Glomerular visceral epithelial cell (primary cell): ENCODE data around the gene CACNA1S.

Experiments
- DNase-seq: peaks from one replicate; pipeline ENCODE4 v3.0.0-alpha.2; 2016; ENCODE audit errors: extremely low spot score

The CACNA1S gene

DNA sequence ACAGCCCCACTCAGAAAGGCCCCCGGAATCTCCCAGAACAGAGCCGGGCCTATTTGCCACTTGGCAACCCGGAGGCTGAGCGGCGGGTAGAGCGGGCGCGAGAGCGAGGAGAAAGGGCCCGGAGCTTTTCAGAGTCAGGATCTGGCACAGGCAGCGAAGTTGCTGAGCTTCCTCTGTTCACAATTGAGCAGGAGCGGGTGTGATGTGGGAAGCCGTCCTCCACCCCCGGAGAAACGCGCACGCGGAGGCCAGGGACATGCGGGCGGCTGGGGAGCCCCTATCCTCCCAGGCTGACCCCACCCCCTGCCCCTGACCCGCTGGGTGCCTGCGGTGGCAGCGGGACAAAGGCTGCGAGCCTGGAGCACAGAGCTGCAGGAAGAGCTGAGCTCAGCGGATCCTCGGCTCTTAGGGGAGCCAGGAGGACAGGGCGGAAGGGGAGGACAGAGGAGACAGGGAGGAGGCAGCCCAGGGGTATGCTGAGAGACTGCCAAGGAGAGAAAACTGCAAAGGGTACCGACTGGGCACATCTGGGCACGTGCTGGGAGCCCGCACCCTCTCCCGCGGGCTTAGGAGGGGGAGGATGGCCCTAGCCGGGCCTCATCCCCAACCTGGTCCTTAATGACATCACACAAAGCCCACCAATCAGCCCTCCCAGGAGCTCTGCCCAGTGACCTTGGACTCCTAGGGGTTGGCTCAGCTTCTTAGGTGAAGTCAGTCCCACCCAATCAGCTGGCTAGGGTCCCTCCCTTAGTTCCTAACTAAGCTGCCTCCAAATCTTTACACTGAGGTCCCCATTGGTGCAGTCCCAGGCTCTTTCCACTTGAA lies 98.0 kb downstream of the CACNA1S start:
- DNase-seq = no peak

DNA sequence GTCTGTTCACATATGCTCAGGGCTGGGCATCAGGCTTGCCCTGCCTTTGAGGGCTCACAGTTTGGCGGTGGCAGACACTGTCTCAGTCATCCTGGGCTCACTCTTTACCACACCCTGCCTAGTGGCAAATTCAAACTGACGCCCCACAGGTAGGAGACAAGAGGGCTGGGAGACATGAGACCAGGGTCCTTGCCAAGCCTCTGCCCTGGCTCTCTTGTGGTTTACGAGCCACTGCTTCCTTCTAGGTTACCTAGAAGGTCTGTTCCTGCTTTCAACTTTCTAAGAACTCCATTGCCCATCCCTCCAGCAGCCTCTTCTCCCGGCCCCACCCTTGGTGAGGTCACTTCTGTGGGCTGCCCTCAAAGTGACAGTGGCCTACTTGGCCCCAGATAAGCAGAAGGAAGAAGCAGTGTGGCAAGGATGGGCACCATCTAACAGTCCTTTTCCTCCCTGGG lies 99.2 kb downstream of the CACNA1S start:
- no peak for DNase-seq

DNA sequence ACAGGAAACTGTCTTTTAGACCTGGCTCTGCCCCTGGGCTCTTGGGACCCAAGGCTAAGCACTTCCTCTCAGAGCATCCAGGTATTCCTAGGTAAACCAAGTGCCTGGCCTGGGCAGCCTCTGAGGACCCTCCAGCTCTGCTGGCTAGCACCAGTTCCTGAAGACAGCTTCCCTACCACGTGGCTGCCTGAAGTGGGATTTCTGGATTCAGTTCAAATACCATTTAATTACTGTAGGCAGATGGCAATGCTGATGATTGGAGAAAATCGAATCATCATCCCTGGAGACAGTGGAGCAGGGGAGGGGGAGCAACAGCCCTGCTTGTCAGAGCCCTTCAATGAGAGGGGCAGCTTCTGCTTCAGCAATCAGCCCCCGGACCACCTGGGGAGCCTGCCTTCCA lies 100.6 kb downstream of the CACNA1S start:
- DNase-seq = no peak

- no peak for DNase-seq
Observed at GRCh38 chr1:201009962-201010645, 102.1 kb downstream of the CACNA1S start.

GRCh38 chr1:201008666-201009360 lies 103.4 kb downstream of the CACNA1S start:
- no peak for DNase-seq

DNA sequence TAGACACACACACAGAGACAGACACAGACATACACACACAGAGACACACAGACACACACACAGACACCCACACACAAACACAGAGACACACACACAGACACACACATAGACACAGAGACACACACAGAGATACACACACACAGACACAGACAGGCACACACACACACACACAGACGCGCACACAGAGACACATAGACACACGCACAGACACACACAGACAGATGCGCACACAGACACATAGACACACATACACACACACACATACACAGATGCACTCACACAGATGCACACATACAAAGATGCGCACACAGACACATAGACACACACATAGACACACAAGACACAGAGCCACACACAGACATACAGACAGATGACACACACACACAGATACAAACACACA lies 104.7 kb downstream of the CACNA1S start:
- no peak for DNase-seq

DNA sequence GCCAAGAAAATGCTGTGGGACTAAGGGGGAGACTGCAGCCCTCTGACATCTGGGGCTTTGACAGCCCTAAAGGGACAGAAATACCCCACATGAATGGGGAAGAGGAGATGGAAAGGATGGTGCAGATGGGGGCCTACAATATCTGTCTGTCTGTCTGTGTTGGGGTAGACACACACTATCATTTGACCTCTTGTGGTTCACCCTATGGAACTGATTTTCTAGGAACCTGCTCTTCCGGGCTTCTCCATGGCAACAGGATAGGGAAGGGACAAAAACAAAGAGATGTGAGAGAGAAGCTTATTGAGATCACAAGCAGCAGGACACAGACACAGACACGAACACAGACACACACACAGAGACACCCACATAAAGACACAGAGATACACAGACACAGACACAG lies 105.8 kb downstream of the CACNA1S start:
- no peak for DNase-seq

GRCh38 chr1:201004732-201005131 lies 107.5 kb downstream of the CACNA1S start:
- DNase-seq = no peak

- no peak for DNase-seq
Observed at GRCh38 chr1:201004154-201004553, 108.1 kb downstream of the CACNA1S start.

GRCh38 chr1:201002510-201002909 lies 109.7 kb downstream of the CACNA1S start:
- no peak for DNase-seq

DNA sequence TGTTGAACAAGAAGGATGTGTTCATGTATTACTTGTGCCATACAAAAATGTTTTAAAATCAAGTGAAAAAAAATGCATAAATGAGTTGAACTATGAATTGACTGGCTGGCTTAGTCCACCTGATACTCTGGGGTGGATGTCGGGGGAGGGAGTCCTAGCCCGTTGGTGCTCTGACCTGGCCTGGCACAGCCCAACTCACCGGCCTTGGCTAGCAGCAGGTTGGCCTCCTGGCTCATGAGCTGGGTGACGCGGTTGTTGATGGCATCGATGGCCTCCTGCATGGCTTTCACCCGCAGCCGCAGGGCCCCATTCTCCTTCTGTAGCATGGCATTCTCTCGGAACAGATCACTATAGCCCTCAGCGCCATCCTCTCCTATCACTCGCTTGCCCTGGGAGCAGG lies 110.3 kb downstream of the CACNA1S start:
- no peak for DNase-seq

DNA sequence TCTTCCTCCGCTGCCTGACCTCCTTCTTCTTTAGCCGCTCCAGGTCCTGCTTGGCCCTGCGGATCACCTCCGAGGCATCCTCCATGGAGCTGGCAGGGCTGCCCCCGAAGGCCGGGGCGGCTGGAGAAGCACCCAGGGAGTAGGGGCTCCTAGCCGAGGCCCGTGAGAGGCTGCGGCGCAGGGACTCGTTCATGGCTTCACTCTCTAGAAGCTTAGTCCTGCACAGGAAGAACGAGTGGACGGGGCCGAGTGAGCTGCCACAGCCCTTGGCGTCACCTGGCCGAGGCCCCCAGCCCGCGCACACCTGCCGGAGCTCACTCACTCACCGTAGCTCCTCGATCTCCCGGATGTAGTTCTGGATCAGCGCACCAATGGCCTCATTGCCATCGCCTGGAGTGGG lies 111.8 kb downstream of the CACNA1S start:
- DNase-seq = no peak

GRCh38 chr1:200999667-201000066 lies 112.6 kb downstream of the CACNA1S start:
- no peak for DNase-seq

GRCh38 chr1:200998323-200998722 lies 113.9 kb downstream of the CACNA1S start:
- DNase-seq = no peak

DNA sequence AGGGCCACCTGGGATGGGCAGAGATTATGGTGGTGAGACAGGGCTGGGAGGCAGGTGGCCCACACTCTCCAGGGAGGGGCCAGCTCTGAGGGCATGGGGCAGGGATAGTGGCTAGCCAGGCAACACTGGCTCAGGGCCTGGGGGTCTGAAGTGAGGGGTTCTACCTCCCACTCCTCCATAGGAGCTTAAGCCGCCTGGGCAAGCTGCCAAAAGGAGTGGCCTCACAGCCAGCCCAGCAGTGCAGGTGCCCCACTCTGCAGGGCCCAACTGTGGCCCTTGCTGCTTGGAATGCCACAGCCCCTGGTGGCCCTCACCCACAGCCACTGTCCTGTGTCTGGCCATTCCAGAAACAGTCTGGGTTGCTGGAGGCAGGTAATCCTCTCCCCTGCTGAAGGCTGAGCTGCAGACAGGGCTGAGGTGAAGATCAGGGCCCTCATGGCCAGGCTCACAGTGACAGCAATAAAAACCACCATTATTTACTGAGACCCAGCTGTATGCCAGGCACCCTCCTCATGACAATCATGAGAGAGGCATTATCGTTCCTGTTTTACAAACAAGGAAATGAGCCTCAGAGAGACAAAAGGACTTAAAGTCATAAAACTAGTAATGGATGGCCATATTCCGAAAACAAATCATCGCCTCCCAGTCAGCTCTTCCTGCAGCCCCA lies 119.7 kb downstream of the CACNA1S start:
- DNase-seq = no peak

- no peak for DNase-seq
Observed at GRCh38 chr1:200991097-200991614, 121.1 kb downstream of the CACNA1S start.

DNA sequence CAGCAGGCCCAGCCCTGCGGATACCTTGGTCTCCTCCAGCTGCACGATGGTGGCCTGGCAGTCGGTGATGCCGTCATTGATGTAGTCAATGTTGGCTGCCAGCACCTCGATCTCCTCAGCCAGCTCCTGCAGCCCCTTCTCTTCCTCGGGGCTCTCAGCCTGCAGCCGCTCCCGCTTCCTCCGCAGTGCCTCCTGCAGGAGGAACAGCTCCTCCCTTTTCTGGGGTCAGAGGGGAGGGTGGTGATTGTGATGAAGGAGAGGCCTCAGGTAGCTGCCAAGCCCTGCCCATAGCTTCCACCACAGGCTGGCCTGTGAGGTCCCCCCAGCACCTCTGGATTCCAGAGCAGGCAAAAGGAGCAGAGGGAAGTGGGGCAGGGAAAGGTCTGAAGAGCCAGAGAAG lies 122.1 kb downstream of the CACNA1S start:
- no peak for DNase-seq
